Fibroblast of peridontal ligament (primary cell): ENCODE measurements around the gene CORO2B.

Source experiments
- DNase-seq: peaks from one replicate; pipeline ENCODE4 v3.0.0-alpha.2; 2010; ENCODE audit errors: extremely low read depth

The CORO2B gene

GRCh38 chr15:68629519-68630210 lies 50.9 kb downstream of the CORO2B start:
- no peak for DNase-seq

GRCh38 chr15:68630211-68630555 lies 51.4 kb downstream of the CORO2B start:
- DNase-seq = no peak

GRCh38 chr15:68630836-68631235 lies 52.0 kb downstream of the CORO2B start:
- no peak for DNase-seq

- DNase-seq = no peak
Measured at GRCh38 chr15:68631601-68632051, 52.8 kb downstream of the CORO2B start.

GRCh38 chr15:68632101-68632500 lies 53.3 kb downstream of the CORO2B start:
- no peak for DNase-seq

GRCh38 chr15:68633231-68634121 lies 54.7 kb downstream of the CORO2B start:
- DNase-seq = no peak

GRCh38 chr15:68634122-68634482 lies 55.3 kb downstream of the CORO2B start:
- DNase-seq = no peak

GRCh38 chr15:68634531-68634930 lies 55.7 kb downstream of the CORO2B start:
- no peak for DNase-seq

GRCh38 chr15:68635141-68635540 lies 56.3 kb downstream of the CORO2B start:
- DNase-seq = peak; percentile 68

- DNase-seq = no peak
Measured at GRCh38 chr15:68636256-68636655, 57.5 kb downstream of the CORO2B start.

GRCh38 chr15:68637767-68638404 lies 59.1 kb downstream of the CORO2B start:
- DNase-seq = peak; percentile 79

GRCh38 chr15:68638953-68639515 lies 60.2 kb downstream of the CORO2B start:
- peak; percentile 58 for DNase-seq

GRCh38 chr15:68639926-68640600 lies 61.3 kb downstream of the CORO2B start:
- DNase-seq = no peak

- DNase-seq = no peak
Measured at GRCh38 chr15:68640791-68641331, 62.1 kb downstream of the CORO2B start.

GRCh38 chr15:68641376-68641775 lies 62.6 kb downstream of the CORO2B start:
- DNase-seq = no peak

- no peak for DNase-seq
Measured at GRCh38 chr15:68642491-68642845, 63.7 kb downstream of the CORO2B start.

GRCh38 chr15:68643216-68643830 lies 64.5 kb downstream of the CORO2B start:
- no peak for DNase-seq

- peak; percentile 88 for DNase-seq
Measured at GRCh38 chr15:68644083-68644904, 65.5 kb downstream of the CORO2B start.

GRCh38 chr15:68644996-68645395 lies 66.2 kb downstream of the CORO2B start:
- no peak for DNase-seq

- DNase-seq = no peak
Measured at GRCh38 chr15:68646156-68646555, 67.4 kb downstream of the CORO2B start.
